ENCODE results near the gene COBLL1.
A peak's percentile ranks its signal among the peaks of the same experiment; 100 is the strongest.

The COBLL1 gene

DNA sequence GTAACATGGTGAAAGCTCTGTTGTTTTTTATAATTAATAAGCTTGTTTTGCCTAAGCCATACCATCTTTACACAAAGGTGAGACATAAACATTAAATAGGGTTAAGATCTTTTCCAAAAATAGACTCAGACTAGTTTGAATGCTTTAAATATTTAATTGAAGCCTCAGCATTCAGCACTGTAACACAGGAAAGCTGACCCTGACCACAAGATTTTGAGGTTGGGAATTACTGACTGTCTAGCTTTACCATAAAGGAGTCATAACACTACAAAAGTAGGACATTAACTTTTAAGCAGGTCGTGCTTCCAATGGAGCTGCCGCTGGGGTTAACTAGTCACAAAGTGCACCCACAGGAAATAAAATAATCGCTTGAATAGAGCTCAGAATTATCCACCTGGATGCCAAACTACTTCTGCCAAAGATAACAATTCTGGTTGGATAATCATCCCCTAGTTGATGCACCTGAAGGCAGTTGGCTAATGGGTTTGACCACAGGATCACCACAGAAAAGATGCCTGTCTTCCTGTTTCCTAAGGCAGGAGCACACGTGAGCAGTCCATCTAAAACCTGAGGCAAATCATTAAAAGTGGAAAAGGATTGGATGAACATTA is 106.2 kb downstream of the COBLL1 start:
- peak; percentile 52 for DNase-seq (ENCODE audit: low read depth)
- TF ChIP-seq, protein P1, sequence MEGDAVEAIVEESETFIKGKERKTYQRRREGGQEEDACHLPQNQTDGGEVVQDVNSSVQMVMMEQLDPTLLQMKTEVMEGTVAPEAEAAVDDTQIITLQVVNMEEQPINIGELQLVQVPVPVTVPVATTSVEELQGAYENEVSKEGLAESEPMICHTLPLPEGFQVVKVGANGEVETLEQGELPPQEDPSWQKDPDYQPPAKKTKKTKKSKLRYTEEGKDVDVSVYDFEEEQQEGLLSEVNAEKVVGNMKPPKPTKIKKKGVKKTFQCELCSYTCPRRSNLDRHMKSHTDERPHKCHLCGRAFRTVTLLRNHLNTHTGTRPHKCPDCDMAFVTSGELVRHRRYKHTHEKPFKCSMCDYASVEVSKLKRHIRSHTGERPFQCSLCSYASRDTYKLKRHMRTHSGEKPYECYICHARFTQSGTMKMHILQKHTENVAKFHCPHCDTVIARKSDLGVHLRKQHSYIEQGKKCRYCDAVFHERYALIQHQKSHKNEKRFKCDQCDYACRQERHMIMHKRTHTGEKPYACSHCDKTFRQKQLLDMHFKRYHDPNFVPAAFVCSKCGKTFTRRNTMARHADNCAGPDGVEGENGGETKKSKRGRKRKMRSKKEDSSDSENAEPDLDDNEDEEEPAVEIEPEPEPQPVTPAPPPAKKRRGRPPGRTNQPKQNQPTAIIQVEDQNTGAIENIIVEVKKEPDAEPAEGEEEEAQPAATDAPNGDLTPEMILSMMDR (conservative IDR thresholded peaks at IDR 0.05; ENCODE audit: low read depth, low read length), result no peak
- H3K4me3 ChIP-seq (ENCODE audit: low read depth, low read length), result no peak overlapping the region

DNA sequence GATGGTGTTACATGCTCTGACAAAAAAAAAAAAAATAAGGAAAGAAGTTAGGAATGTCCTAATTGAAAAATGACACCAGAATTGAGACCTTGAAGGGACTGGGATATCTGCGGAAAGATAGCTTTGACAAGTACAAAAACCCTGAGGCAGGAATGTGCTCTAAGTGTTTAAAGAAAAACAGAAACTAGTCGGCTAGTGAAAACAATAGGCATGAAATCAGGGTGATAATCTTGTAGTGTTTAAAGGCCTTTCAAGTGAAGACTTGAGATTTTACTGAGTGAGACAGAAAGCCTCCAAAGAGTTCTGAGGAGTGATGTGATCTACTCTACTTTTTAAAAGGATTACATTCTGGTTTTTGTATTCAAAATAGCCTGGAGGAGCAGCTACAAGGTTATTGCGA is 107.4 kb downstream of the COBLL1 start:
- H3K4me3 ChIP-seq (ENCODE audit: low read depth, low read length), result no peak overlapping the region
- TF ChIP-seq, protein P1 (conservative IDR thresholded peaks at IDR 0.05; ENCODE audit: low read depth, low read length), result no peak
- DNase-seq (ENCODE audit: low read depth), result no peak

GRCh38 chr2:164725542-164725941 is 116.1 kb downstream of the COBLL1 start:
- no peak overlapping the region for H3K4me3 ChIP-seq (ENCODE audit: low read depth, low read length)
- no peak for DNase-seq (ENCODE audit: low read depth)
- TF ChIP-seq, protein P1 (conservative IDR thresholded peaks at IDR 0.05; ENCODE audit: low read depth, low read length), result no peak

DNA sequence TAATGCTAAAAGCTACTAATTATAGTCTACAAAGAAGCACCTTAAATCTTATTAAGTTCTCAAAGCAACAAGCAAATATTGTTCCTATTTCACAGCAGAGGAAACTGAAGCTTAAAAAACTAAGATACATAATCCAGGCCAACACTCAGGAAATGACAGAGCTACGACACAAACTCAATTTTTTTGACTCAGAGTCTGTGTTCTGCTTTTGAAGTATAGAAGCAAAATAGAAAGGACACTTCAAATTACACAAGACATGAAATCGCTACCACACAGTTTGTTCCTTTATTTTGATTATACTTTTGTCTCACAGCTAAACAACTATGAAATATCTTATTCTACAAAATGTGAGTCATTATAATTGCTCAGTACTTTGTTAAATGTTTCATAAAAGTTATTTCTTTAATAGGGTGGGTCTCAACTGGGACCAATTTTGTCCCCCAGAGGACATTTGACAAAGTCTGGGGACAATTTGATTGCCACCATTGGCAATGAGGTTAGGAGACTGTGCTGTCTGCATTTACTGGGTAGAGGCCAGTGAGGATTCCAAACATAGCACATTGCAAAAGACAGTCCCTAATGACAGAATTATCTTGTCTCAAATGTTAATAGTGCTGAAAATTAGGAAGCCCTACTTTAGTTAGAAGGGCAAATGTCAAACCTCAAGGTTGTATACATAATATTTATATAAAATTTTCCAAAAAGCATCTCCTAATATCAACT is 118.8 kb downstream of the COBLL1 start:
- TF ChIP-seq, protein P1 (conservative IDR thresholded peaks at IDR 0.05; ENCODE audit: low read depth, low read length), result no peak
- no peak for DNase-seq (ENCODE audit: low read depth)
- H3K4me3 ChIP-seq (ENCODE audit: low read depth, low read length), result no peak overlapping the region

DNA sequence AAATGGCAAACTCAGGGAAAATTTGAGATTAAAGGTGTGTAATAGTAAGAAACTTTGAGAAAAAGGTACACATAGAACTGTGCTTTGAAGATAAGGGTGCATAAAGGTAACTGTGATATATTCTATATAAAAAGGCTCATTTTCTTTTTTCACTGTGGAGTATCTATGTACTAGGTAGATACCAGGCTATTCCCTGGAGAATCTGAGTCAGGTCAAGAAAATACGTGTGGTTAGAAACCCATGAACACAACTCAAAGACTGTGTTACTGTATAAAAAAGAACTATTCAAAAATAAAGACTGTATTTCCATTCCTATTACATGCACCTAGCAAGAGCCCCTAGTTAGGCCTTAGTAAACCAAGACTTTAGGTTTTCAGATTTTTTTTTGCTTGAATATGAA is 120.2 kb downstream of the COBLL1 start:
- H3K4me3 ChIP-seq (ENCODE audit: low read depth, low read length), result no peak overlapping the region
- TF ChIP-seq, protein P1 (conservative IDR thresholded peaks at IDR 0.05; ENCODE audit: low read depth, low read length), result no peak
- DNase-seq (ENCODE audit: low read depth), result no peak

- DNase-seq (ENCODE audit: low read depth), result peak; percentile 84
- no peak overlapping the region for H3K4me3 ChIP-seq (ENCODE audit: low read depth, low read length)
- TF ChIP-seq, protein P1 (conservative IDR thresholded peaks at IDR 0.05; ENCODE audit: low read depth, low read length), result no peak
These were observed 121.4 kb downstream of the COBLL1 start for GRCh38 chr2:164719996-164720941.
